K562 (cell line): Measurements from ENCODE around the gene SLC43A1. TPM values are rescaled to one million over a fixed set of nuclear protein-coding genes. Genes with fewer than 3 reads are reported as not detected.
A peak's percentile ranks its signal among the peaks of the same experiment; 100 is the strongest.

Source experiments
- ARNT ChIP-seq, 2 experiments: fragments of 450-650 bp; IDR thresholded peaks; 2 replicates each; pipeline ENCODE4 v1.6.1; 2016; ENCODE audit warnings: mild to moderate bottlenecking in 1 of 2
- BDP1 ChIP-seq: IDR thresholded peaks from 3 replicates; pipeline ENCODE4 v1.6.1; 2011; ENCODE audit not compliant: insufficient read length, insufficient read depth
- CREBBP ChIP-seq: IDR thresholded peaks from one replicate; pipeline ENCODE4 v1.6.1; 2012; ENCODE audit warnings: low read depth, mild to moderate bottlenecking, control low read depth, inconsistent platforms, low read length
- CXXC5 ChIP-seq: fragments of 250-450 bp; sonication (Bioruptor Pico); IDR thresholded peaks from 2 replicates; pipeline ENCODE4 v1.8.0; 2022; ENCODE audit warnings: inconsistent platforms, mild to moderate bottlenecking, moderate library complexity
- ELF2 ChIP-seq: fragments of 250-450 bp; sonication (Bioruptor Pico); IDR thresholded peaks from 2 replicates; pipeline ENCODE4 v1.5.0; 2021; ENCODE audit warnings: mild to moderate bottlenecking
- HMGN3 ChIP-seq: IDR thresholded peaks from 2 replicates; pipeline ENCODE4 v1.6.1; 2011; ENCODE audit warnings: borderline replicate concordance, low read depth, mild to moderate bottlenecking, mixed read lengths, low read length; ENCODE audit not compliant: insufficient read length; ENCODE audit errors: extremely low read depth
- KAT7 ChIP-seq: sonication (generic); formaldehyde crosslinking; IDR thresholded peaks from 2 replicates; pipeline ENCODE4 v1.8.0; 2022; ENCODE audit warnings: missing genetic modification reagents, mild to moderate bottlenecking, borderline replicate concordance
- MAZ ChIP-seq, 2 experiments: fragments of 450-650 bp in 1 of 2; sonication (generic) in 1 of 2; formaldehyde crosslinking; IDR thresholded peaks in 1 of 2; conservative IDR thresholded peaks in 1 of 2; 2 replicates each; pipeline versions ENCODE4 v1.4.0 to v1.5.0; 2020; ENCODE audit warnings: mild to moderate bottlenecking in 1 of 2, missing genetic modification reagents in 1 of 2
- PURB ChIP-seq: sonication (generic); formaldehyde crosslinking; IDR thresholded peaks from 2 replicates; pipeline ENCODE4 v1.9.0; 2021; ENCODE audit warnings: low read depth, mild to moderate bottlenecking, missing genetic modification reagents
- RCOR1 ChIP-seq, 2 experiments: IDR thresholded peaks; 2 replicates each; pipeline ENCODE4 v1.6.1; 2012; ENCODE audit warnings: low read depth in 2 of 2, low read length in 2 of 2, borderline replicate concordance in 1 of 2, improper control_type of control experiment in 1 of 2
- SAFB ChIP-seq: fragments of 200-400 bp; formaldehyde crosslinking; IDR thresholded peaks from 2 replicates; pipeline ENCODE4 v1.6.1; 2017; ENCODE audit warnings: low read depth, low read length, borderline replicate concordance
- SMAD2 ChIP-seq: fragments of 150-350 bp; IDR thresholded peaks from 2 replicates; pipeline ENCODE4 v1.6.1; 2014; ENCODE audit warnings: low read depth, mild to moderate bottlenecking, low read length
- TCF7 ChIP-seq: sonication (generic); IDR thresholded peaks from 2 replicates; pipeline ENCODE4 v1.6.1; 2016; ENCODE audit warnings: antibody characterized with exemption, borderline replicate concordance
- ZBED1 ChIP-seq: IDR thresholded peaks from 2 replicates; pipeline ENCODE4 v1.6.1; 2014
- ZNF23 ChIP-seq: fragments of 250-450 bp; sonication (Bioruptor Pico); IDR thresholded peaks from 2 replicates; pipeline ENCODE4 v1.4.0; 2020; ENCODE audit warnings: mild to moderate bottlenecking
- ZNF398 ChIP-seq: fragments of 250-450 bp; sonication (Bioruptor Pico); IDR thresholded peaks from 2 replicates; pipeline ENCODE4 v1.8.0; 2021; ENCODE audit warnings: moderate library complexity, mild to moderate bottlenecking, inconsistent platforms
- ZNF668 ChIP-seq: fragments of 250-450 bp; sonication (Bioruptor Pico); IDR thresholded peaks from 2 replicates; pipeline ENCODE4 v1.8.0; 2022; ENCODE audit warnings: mild to moderate bottlenecking, inconsistent platforms
- ZNF764 ChIP-seq: fragments of 250-450 bp; sonication (Bioruptor Pico); IDR thresholded peaks from 2 replicates; pipeline ENCODE4 v1.4.0; 2020; ENCODE audit warnings: low read depth, mild to moderate bottlenecking, moderate library complexity
- polyA plus RNA-seq, 8 experiments: library from polyadenylated mRNA; depleted of rRNA in 4 of 8; stranded (reverse) in 5 of 8; unstranded in 3 of 8; fragments of >200 nt; fragmentation: Nextera tagmentation in 2 of 8; fragmentation: Illumina TruSeq in 1 of 8; extraction: Ambion mirVana in 2 of 8; extraction: Trizol in 1 of 8; gene quantifications; 2 replicates each; pipeline versions ENCODE4 v1.2.1 to v1.2.3, GENCODE V29; 2011 to 2014; ENCODE audit warnings: inconsistent platforms in 1 of 8, missing spikeins in 1 of 8
- total RNA-seq, 7 experiments: library from RNA; depleted of rRNA in 6 of 7; stranded (reverse); fragments of >200 nt in 6 of 7; fragmentation: Illumina TruSeq in 2 of 7; extraction: Trizol in 2 of 7; gene quantifications; 2 replicates each; pipeline versions ENCODE4 v1.2.1 to v1.2.3, GENCODE V29; 2011 to 2021; ENCODE audit warnings: low replicate concordance in 1 of 7
- TF ChIP-seq, protein P1 (sequence below): sonication (generic); formaldehyde crosslinking; IDR thresholded peaks from 2 replicates; pipeline ENCODE4 v1.8.0; 2022; ENCODE audit warnings: mild to moderate bottlenecking, missing genetic modification reagents
- TF ChIP-seq, protein P2 (sequence below): sonication (generic); formaldehyde crosslinking; IDR thresholded peaks from 2 replicates; pipeline ENCODE4 v1.8.0; 2022; ENCODE audit warnings: mild to moderate bottlenecking, missing genetic modification reagents
- TF ChIP-seq, protein P3 (sequence below), 3 experiments: IDR thresholded peaks in 2 of 3; conservative IDR thresholded peaks in 1 of 3; 2 replicates each; pipeline ENCODE4 v1.5.1; 2011 to 2012; ENCODE audit warnings: low read length in 3 of 3, mild to moderate bottlenecking in 3 of 3, control low read depth in 2 of 3, improper control_type of control experiment in 1 of 3, inconsistent platforms in 1 of 3, low read depth in 1 of 3, mixed read lengths in 1 of 3, moderate library complexity in 1 of 3; ENCODE audit not compliant: insufficient read depth in 2 of 3

Gene SLC43A1
- total and polyA plus RNA-seq, 9 of the 15 experiments (the other 6 are each of a cell fraction or from before 2014, with no cell fraction given), result 2.6 to 41.8 (median 24.6) TPM

GRCh38 chr11:57480409-57481137 lies 34.9 kb downstream of the SLC43A1 start (continued):
- TF ChIP-seq, protein P1, sequence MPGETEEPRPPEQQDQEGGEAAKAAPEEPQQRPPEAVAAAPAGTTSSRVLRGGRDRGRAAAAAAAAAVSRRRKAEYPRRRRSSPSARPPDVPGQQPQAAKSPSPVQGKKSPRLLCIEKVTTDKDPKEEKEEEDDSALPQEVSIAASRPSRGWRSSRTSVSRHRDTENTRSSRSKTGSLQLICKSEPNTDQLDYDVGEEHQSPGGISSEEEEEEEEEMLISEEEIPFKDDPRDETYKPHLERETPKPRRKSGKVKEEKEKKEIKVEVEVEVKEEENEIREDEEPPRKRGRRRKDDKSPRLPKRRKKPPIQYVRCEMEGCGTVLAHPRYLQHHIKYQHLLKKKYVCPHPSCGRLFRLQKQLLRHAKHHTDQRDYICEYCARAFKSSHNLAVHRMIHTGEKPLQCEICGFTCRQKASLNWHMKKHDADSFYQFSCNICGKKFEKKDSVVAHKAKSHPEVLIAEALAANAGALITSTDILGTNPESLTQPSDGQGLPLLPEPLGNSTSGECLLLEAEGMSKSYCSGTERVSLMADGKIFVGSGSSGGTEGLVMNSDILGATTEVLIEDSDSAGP (CRISPR knock-in tag), result no peak
- no peak for TF ChIP-seq CREBBP
- TF ChIP-seq, protein P2, sequence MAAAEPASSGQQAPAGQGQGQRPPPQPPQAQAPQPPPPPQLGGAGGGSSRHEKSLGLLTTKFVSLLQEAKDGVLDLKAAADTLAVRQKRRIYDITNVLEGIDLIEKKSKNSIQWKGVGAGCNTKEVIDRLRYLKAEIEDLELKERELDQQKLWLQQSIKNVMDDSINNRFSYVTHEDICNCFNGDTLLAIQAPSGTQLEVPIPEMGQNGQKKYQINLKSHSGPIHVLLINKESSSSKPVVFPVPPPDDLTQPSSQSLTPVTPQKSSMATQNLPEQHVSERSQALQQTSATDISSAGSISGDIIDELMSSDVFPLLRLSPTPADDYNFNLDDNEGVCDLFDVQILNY (CRISPR knock-in tag), result no peak
- TF ChIP-seq ARNT (IDR thresholded peaks at IDR 0.05), result no peak
- TF ChIP-seq MAZ (CRISPR knock-in tag; conservative IDR thresholded peaks at IDR 0.05 in 1 of 2, IDR thresholded peaks at IDR 0.05 in 1 of 2), result peak in 1 of 2 experiments; percentile 44; a peak in 3 of 4 replicates
- TF ChIP-seq SMAD2, result no peak
- TF ChIP-seq, protein P3, sequence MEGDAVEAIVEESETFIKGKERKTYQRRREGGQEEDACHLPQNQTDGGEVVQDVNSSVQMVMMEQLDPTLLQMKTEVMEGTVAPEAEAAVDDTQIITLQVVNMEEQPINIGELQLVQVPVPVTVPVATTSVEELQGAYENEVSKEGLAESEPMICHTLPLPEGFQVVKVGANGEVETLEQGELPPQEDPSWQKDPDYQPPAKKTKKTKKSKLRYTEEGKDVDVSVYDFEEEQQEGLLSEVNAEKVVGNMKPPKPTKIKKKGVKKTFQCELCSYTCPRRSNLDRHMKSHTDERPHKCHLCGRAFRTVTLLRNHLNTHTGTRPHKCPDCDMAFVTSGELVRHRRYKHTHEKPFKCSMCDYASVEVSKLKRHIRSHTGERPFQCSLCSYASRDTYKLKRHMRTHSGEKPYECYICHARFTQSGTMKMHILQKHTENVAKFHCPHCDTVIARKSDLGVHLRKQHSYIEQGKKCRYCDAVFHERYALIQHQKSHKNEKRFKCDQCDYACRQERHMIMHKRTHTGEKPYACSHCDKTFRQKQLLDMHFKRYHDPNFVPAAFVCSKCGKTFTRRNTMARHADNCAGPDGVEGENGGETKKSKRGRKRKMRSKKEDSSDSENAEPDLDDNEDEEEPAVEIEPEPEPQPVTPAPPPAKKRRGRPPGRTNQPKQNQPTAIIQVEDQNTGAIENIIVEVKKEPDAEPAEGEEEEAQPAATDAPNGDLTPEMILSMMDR (IDR thresholded peaks at IDR 0.05 in 2 of 3, conservative IDR thresholded peaks at IDR 0.05 in 1 of 3; ENCODE audit: insufficient read depth in 2 of 3, low read depth in 1 of 3, low read length in 3 of 3), result peak; percentile 87 to 97 (median 90)
- TF ChIP-seq TCF7, result no peak
- TF ChIP-seq ZBED1, result no peak
- TF ChIP-seq ELF2 (CRISPR knock-in tag), result no peak
- no peak for TF ChIP-seq CXXC5 (CRISPR knock-in tag)
- no peak for TF ChIP-seq SAFB
- no peak for TF ChIP-seq ZNF398
- no peak for TF ChIP-seq ZNF23 (CRISPR knock-in tag)
- TF ChIP-seq ZNF764, result peak; percentile 76; the same call in 1 of the 2 replicates
- TF ChIP-seq ZNF668 (CRISPR knock-in tag), result no peak
- no peak for TF ChIP-seq KAT7 (CRISPR knock-in tag)
- peak in 1 of 2 experiments; percentile 73; a peak in 2 of 4 replicates for TF ChIP-seq RCOR1 (IDR thresholded peaks at IDR 0.05; ENCODE audit: borderline replicate concordance in 1 of 2, low read depth in 2 of 2, low read length in 2 of 2)
- no peak for TF ChIP-seq PURB
- no peak for TF ChIP-seq BDP1
- no peak for TF ChIP-seq HMGN3
